Fibroblast of skin of right biceps (primary cell): ENCODE results near the gene AIFM3.

Experiments
- DNase-seq: peaks from one replicate; pipeline ENCODE4 v3.0.0-alpha.2; 2013

The AIFM3 gene

GRCh38 chr22:21009638-21010425 lies 42.8 kb downstream of the AIFM3 start:
- DNase-seq: peak; percentile 49

- no peak for DNase-seq
Observed at GRCh38 chr22:21010426-21011113, 43.5 kb downstream of the AIFM3 start.

- no peak for DNase-seq
Observed at GRCh38 chr22:21012446-21013407, 45.7 kb downstream of the AIFM3 start.

- DNase-seq: no peak
Observed at GRCh38 chr22:21013657-21014201, 46.7 kb downstream of the AIFM3 start.

GRCh38 chr22:21014202-21014725 lies 47.2 kb downstream of the AIFM3 start:
- DNase-seq: peak; percentile 94

GRCh38 chr22:21014726-21015465 lies 47.8 kb downstream of the AIFM3 start, which contains the start of gene P2RX6:
Gene P2RX6 (plus strand): TSS chr22:21015165. CDS start chr22:21015175, 10 bp downstream.
- DNase-seq: peak; percentile 65

GRCh38 chr22:21015466-21016006 lies 48.5 kb downstream of the AIFM3 start:
- DNase-seq: no peak

- DNase-seq: no peak
Observed at GRCh38 chr22:21016644-21017420, 49.8 kb downstream of the AIFM3 start.

GRCh38 chr22:21018314-21018713 lies 51.3 kb downstream of the AIFM3 start:
- DNase-seq: no peak

GRCh38 chr22:21020802-21021429 lies 53.9 kb downstream of the AIFM3 start:
- DNase-seq: no peak

- DNase-seq: no peak
Observed at GRCh38 chr22:21022507-21022906, 55.5 kb downstream of the AIFM3 start.

- DNase-seq: no peak
Observed at GRCh38 chr22:21022955-21023614, 56.0 kb downstream of the AIFM3 start.

- DNase-seq: no peak
Observed at GRCh38 chr22:21025266-21025665, 58.2 kb downstream of the AIFM3 start.

GRCh38 chr22:21025763-21026755 lies 59.0 kb downstream of the AIFM3 start:
- DNase-seq: no peak

GRCh38 chr22:21026783-21027692 lies 60.0 kb downstream of the AIFM3 start:
- peak; percentile 44 for DNase-seq

- no peak for DNase-seq
Observed at GRCh38 chr22:21028277-21029251, 61.5 kb downstream of the AIFM3 start.
